Smooth muscle cell (in vitro differentiated cells): ENCODE data around the gene ABCG5. TPM values are rescaled to one million over a fixed set of nuclear protein-coding genes. Genes with fewer than 3 reads are reported as not detected.

Source experiments
- DNase-seq: peaks from one replicate; lab custom pipeline; 2025; ENCODE audit not compliant: unreplicated experiment; lab: John Stamatoyannopoulos, UW
- H2AFZ ChIP-seq: fragments of 200-600 bp; sonication (generic); 2 replicates; pipeline ENCODE4 v1.6.0; 2016; ENCODE audit warnings: antibody characterized with exemption, low read depth, mild to moderate bottlenecking
- H3F3A ChIP-seq: fragments of 200-600 bp; sonication (generic); 2 replicates; pipeline ENCODE4 v1.6.0; 2017; ENCODE audit warnings: antibody characterized with exemption, low read depth
- H3K27ac ChIP-seq: fragments of 200-600 bp; sonication (generic); 2 replicates; pipeline ENCODE4 v1.5.1; 2016; ENCODE audit warnings: low read depth, mild to moderate bottlenecking
- H3K27me3 ChIP-seq: fragments of 200-600 bp; sonication (generic); 2 replicates; pipeline ENCODE4 v1.6.1; 2016; ENCODE audit warnings: low read depth, mild to moderate bottlenecking
- H3K36me3 ChIP-seq: fragments of 200-600 bp; sonication (generic); 2 replicates; pipeline ENCODE4 v1.5.1; 2016; ENCODE audit warnings: low read depth
- H3K4me1 ChIP-seq: fragments of 200-600 bp; sonication (generic); 2 replicates; pipeline ENCODE4 v1.5.1; 2016; ENCODE audit warnings: low read depth
- H3K4me2 ChIP-seq: fragments of 200-600 bp; sonication (generic); 2 replicates; pipeline ENCODE4 v1.6.0; 2016; ENCODE audit warnings: mild to moderate bottlenecking
- H3K4me3 ChIP-seq: fragments of 200-600 bp; sonication (generic); 2 replicates; pipeline ENCODE4 v1.5.1; 2016; ENCODE audit warnings: mild to moderate bottlenecking
- H3K79me2 ChIP-seq: fragments of 200-600 bp; sonication (generic); 2 replicates; pipeline ENCODE4 v1.6.0; 2016; ENCODE audit warnings: low read depth, mild to moderate bottlenecking
- H3K9ac ChIP-seq: fragments of 200-600 bp; sonication (generic); 2 replicates; pipeline ENCODE4 v1.6.0; 2016; ENCODE audit warnings: low read depth
- H3K9me3 ChIP-seq: fragments of 200-600 bp; sonication (generic); replicated peaks from 2 replicates; pipeline ENCODE4 v1.5.1; 2016; ENCODE audit warnings: low read depth
- H4K20me1 ChIP-seq: fragments of 200-600 bp; sonication (generic); 2 replicates; pipeline ENCODE4 v1.6.0; 2016; ENCODE audit warnings: low read depth
- WGBS: methylation state at CpG from one replicate; pipeline ENCODE4 v1.1.7; 2016; ENCODE audit warnings: low lambda C conversion rate; 5-methylcytosine and 5-hydroxymethylcytosine counted together
- polyA plus RNA-seq: library from polyadenylated mRNA; unstranded; fragments of >200 nt; fragmentation: Nextera tagmentation; extraction: Ambion mirVana; gene quantifications from 2 replicates; pipeline ENCODE4 v1.2.1, GENCODE V29; 2016
- total RNA-seq: library from RNA; depleted of rRNA; stranded (reverse); fragments of >200 nt; gene quantifications from 2 replicates; pipeline ENCODE4 v1.2.3, GENCODE V29; 2014
- TF ChIP-seq, protein P1 (sequence below): fragments of 200-600 bp; sonication (generic); IDR thresholded peaks from 2 replicates; pipeline ENCODE4 v1.5.1; 2017; ENCODE audit warnings: borderline replicate concordance, mild to moderate bottlenecking, antibody characterized with exemption; ENCODE audit not compliant: insufficient read depth, poor library complexity, severe bottlenecking

ABCG5 gene
- total and polyA plus RNA-seq, 2 experiments from 2014 or later = not detected

DNA sequence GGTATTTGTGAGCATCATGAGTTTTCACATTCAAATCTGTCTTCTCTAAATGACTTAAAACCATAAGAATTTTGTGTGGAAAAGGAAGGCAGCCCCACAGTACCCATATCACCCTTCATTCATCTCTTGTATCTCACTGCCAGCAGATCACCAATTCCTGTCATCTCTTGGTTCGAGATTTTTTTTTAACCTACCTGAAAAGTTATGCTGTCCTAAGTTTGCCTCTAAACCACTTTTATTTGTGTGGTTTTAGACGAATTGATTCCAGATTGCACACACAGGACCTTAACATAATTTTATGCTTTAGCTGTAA lies 32.0 kb downstream of the ABCG5 start:
- Histone ChIP-seq H3K36me3 (peaks cover 4% of the 10 kb centered on the region), H3K9me3 (no peaks in the 10 kb centered on the region), H4K20me1 (no peaks in the 10 kb centered on the region), H3K27me3 (no peaks in the 10 kb centered on the region), H3K79me2 (no peaks in the 10 kb centered on the region), H3K9ac (no peak overlapping the region), H3K4me1 (no peaks in the 10 kb centered on the region), H2AFZ (no peak overlapping the region), H3K4me2 (no peak overlapping the region), H3F3A (no peaks in the 10 kb centered on the region), H3K27ac (no peak overlapping the region), H3K4me3 (no peak overlapping the region)
- 90% methylated on average over 2 of the region's 2 CpGs for WGBS
- no peak for DNase-seq
- TF ChIP-seq, protein P1, sequence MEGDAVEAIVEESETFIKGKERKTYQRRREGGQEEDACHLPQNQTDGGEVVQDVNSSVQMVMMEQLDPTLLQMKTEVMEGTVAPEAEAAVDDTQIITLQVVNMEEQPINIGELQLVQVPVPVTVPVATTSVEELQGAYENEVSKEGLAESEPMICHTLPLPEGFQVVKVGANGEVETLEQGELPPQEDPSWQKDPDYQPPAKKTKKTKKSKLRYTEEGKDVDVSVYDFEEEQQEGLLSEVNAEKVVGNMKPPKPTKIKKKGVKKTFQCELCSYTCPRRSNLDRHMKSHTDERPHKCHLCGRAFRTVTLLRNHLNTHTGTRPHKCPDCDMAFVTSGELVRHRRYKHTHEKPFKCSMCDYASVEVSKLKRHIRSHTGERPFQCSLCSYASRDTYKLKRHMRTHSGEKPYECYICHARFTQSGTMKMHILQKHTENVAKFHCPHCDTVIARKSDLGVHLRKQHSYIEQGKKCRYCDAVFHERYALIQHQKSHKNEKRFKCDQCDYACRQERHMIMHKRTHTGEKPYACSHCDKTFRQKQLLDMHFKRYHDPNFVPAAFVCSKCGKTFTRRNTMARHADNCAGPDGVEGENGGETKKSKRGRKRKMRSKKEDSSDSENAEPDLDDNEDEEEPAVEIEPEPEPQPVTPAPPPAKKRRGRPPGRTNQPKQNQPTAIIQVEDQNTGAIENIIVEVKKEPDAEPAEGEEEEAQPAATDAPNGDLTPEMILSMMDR = no peak

DNA sequence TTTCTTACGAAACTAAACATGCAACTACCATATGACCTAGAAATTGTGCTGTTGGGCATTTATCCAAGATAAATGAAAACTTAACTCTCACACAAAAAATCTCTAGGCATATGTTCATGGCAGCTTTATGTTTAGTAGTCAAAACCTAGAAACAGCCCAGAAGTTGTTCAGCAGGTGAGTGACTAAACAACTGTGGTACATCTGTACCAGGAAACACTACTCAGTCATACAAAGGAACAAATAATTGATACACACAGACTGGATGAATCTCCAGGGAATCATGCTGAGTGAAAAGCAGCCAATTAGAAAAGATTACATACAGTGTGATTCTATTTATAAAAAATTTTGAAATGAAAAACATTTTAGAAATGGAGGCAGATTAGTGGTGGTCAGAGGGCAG lies 35.5 kb downstream of the ABCG5 start:
- TF ChIP-seq, protein P1 = no peak
- no peak for DNase-seq

DNA sequence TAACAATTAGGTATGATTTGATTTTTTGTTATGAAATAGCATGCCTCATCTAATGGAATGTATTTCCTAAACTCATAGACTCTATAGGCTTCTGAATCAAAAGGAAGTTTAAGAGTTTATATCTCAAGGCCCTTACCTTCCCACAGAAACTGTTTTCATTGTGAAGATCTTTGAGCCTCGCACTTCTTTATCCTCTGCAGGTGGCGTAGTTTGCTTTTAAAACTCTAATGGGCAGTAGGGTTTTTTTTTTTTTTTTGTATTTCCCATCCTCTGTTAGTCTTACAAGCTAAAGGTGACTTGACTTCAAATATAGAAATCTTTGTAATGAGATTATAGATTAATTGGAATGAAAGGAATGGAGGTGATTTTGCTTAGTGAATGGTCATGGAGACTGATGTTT lies 36.5 kb downstream of the ABCG5 start:
- no peak overlapping the region for H3K4me2 ChIP-seq
- H3K4me3 ChIP-seq = no peak overlapping the region
- no peak overlapping the region for H2AFZ ChIP-seq
- no peaks in the 10 kb centered on the region for H3F3A ChIP-seq
- no peaks in the 10 kb centered on the region for H3K9me3 ChIP-seq
- no peak overlapping the region for H3K27ac ChIP-seq
- no peak for DNase-seq
- H3K9ac ChIP-seq = no peak overlapping the region
- TF ChIP-seq, protein P1 = no peak
- no peaks in the 10 kb centered on the region for H4K20me1 ChIP-seq
- H3K4me1 ChIP-seq = no peaks in the 10 kb centered on the region
- peaks cover 4% of the 10 kb centered on the region for H3K36me3 ChIP-seq
- H3K79me2 ChIP-seq = no peaks in the 10 kb centered on the region
- no peaks in the 10 kb centered on the region for H3K27me3 ChIP-seq
- WGBS = 92% methylated on average over 2 of the region's 2 CpGs

More for the DNA sequence above, 35.5 kb downstream of the ABCG5 start:
- Histone ChIP-seq H3K4me2 (no peak overlapping the region), H3F3A (no peaks in the 10 kb centered on the region), H3K4me1 (no peaks in the 10 kb centered on the region), H2AFZ (no peak overlapping the region), H3K79me2 (no peaks in the 10 kb centered on the region), H4K20me1 (no peaks in the 10 kb centered on the region), H3K4me3 (no peak overlapping the region), H3K27me3 (no peaks in the 10 kb centered on the region), H3K9me3 (no peaks in the 10 kb centered on the region), H3K36me3 (peaks cover 4% of the 10 kb centered on the region), H3K27ac (no peak overlapping the region), H3K9ac (no peak overlapping the region)
- WGBS = 93% methylated on average over 1 of the region's 1 CpG

DNA sequence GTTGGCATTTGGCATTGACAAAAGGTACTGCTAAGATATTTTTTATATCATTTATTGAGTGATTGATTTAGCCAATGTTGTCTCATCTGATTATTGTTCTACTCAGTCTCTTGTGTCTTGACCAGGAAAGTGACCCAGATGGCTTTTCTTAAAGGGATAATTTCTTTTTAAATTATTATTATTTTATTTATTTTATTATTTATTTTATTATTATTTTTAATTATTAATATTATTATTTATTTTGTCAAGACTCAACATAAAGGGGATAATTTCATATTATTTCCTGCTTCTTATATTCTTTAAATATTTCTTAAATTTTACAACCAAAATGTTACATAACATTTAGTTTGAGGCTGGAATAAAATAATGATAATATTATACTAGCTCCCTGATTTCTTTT lies 37.7 kb downstream of the ABCG5 start:
- DNase-seq = no peak
- Histone ChIP-seq H3K9ac (no peak overlapping the region), H3F3A (no peaks in the 10 kb centered on the region), H4K20me1 (no peaks in the 10 kb centered on the region), H3K4me3 (no peak overlapping the region), H3K36me3 (no peaks in the 10 kb centered on the region), H3K9me3 (no peaks in the 10 kb centered on the region), H3K27me3 (no peaks in the 10 kb centered on the region), H2AFZ (no peak overlapping the region), H3K4me2 (no peak overlapping the region), H3K27ac (no peak overlapping the region), H3K4me1 (no peaks in the 10 kb centered on the region), H3K79me2 (no peaks in the 10 kb centered on the region)
- TF ChIP-seq, protein P1 = no peak
